KOPT-K1 (cell line): Measurements from ENCODE around the gene OR9G1.

ENCODE experiments used
- H3K27ac ChIP-seq: fragments of 200-600 bp; sonication (generic); 2 replicates; pipeline ENCODE4 v1.5.1; 2016; ENCODE audit warnings: antibody characterized with exemption, mild to moderate bottlenecking, low read depth, low read length; ENCODE audit not compliant: poor library complexity, severe bottlenecking
- H3K36me3 ChIP-seq: fragments of 200-600 bp; sonication (generic); 2 replicates; pipeline ENCODE4 v1.5.1; 2017; ENCODE audit warnings: antibody characterized with exemption, mild to moderate bottlenecking, low read length, moderate library complexity; ENCODE audit not compliant: insufficient read depth
- H3K9me3 ChIP-seq: fragments of 200-600 bp; sonication (generic); 2 replicates; pipeline ENCODE4 v1.5.1; 2017; ENCODE audit warnings: antibody characterized with exemption, low read length, mild to moderate bottlenecking; ENCODE audit not compliant: insufficient read depth, poor library complexity, severe bottlenecking

OR9G1 gene

GRCh38 chr11:56740886-56741285 is 42.0 kb downstream of the OR9G1 start:
- Histone ChIP-seq H3K27ac (no peak overlapping the region), H3K36me3 (no peaks in the 10 kb centered on the region), H3K9me3 (no peaks in the 10 kb centered on the region)

GRCh38 chr11:56748597-56748996 is 49.7 kb downstream of the OR9G1 start, which contains the start of gene OR9G4:
Gene OR9G4, minus strand, starts transcription at chr11:56748697. Its CDS starts 4,931 bp downstream, at chr11:56743766.
- Histone ChIP-seq H3K9me3 (no peaks in the 10 kb centered on the region), H3K27ac (no peak within 1 kb of the TSS), H3K36me3 (no peaks in the 10 kb centered on the region)

- no peak overlapping the region for H3K27ac ChIP-seq
- H3K36me3 ChIP-seq, result no peaks in the 10 kb centered on the region
- H3K9me3 ChIP-seq, result no peaks in the 10 kb centered on the region
Measured at GRCh38 chr11:56750190-56750589, 51.3 kb downstream of the OR9G1 start.

- Histone ChIP-seq H3K36me3 (no peaks in the 10 kb centered on the region), H3K27ac (no peak overlapping the region), H3K9me3 (no peaks in the 10 kb centered on the region)
Measured at GRCh38 chr11:56751480-56751879, 52.6 kb downstream of the OR9G1 start.
